ES-I3 (cell line): ENCODE data around the gene ITK.

Source experiments
- H3K36me3 ChIP-seq: 2 replicates; pipeline ENCODE4 v1.6.1; 2013; ENCODE audit warnings: mild to moderate bottlenecking, low read length, control low read depth, moderate library complexity; ENCODE audit not compliant: insufficient read depth
- H3K4me1 ChIP-seq: 2 replicates; pipeline ENCODE4 v1.6.1; 2013; ENCODE audit warnings: mild to moderate bottlenecking, control low read depth, low read length; ENCODE audit not compliant: insufficient read depth
- H3K9ac ChIP-seq: 2 replicates; pipeline ENCODE4 v1.6.1; 2013; ENCODE audit warnings: low read depth, mild to moderate bottlenecking, low read length, moderate library complexity
- H3K9me3 ChIP-seq: 2 replicates; pipeline ENCODE4 v1.6.1; 2013; ENCODE audit warnings: mild to moderate bottlenecking, low read length, moderate library complexity; ENCODE audit not compliant: control insufficient read depth, insufficient read depth

The ITK gene

DNA sequence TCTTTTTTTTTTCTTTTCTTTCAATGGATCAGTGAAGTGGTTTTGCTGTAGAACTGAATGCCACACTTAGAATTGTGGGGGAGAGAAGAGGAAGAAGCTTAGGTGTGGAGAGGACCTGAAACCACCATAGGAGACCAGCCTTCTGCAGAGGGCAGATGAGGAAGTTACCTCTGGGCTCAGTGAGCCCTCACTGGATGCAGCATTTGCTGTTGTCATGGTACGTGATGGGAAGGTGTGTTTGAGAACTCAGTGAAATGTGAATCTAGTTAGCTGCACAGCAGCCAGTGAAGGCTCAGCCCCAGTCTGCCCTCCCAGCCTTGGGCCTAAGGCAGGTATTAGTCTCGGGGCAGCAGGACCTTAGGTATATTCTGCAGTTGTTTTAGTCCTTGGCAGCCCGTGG lies 102.8 kb downstream of the ITK start:
- H3K9ac ChIP-seq, result no peak overlapping the region
- peaks cover 11% of the 10 kb centered on the region; the same call in 1 of the 2 replicates for H3K36me3 ChIP-seq
- H3K9me3 ChIP-seq, result no peaks in the 10 kb centered on the region
- H3K4me1 ChIP-seq, result no peaks in the 10 kb centered on the region

DNA sequence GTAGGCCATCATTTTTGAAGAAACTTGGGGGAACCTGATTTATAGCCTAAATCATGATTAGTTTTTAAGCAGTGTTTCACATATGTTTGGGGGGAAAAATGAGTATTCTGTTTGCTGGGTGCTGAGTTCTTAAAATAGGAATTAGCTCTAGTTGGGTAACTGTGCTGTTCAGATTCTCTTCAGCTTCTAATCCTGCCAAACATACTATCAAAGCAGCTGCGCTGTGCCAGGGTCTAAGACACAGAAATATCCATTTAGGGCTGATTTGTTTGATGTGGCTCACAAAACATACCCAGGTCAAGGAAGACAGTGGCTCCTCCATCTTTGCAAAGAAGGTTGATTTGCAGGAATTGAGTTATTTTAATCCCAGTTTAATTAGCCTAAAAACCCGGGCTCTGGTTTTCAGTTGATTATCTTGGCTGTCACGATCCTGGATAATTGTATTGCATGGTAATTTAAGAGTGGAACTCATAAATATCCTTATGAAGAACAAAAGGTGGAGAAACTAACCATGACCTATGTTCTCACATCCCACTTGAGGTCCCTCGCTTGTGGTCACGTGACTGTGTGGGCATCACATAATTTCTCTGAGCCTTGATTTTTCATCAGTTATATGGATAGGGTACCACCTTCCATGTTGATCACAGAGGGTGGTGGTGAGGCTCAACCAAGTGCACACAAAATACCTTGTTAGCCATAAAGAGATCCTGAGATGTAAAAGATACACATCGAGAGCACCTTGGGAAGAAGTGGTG lies 104.0 kb downstream of the ITK start:
- H3K4me1 ChIP-seq, result no peaks in the 10 kb centered on the region
- peaks cover 11% of the 10 kb centered on the region; the same call in 1 of the 2 replicates for H3K36me3 ChIP-seq
- H3K9me3 ChIP-seq, result no peaks in the 10 kb centered on the region
- no peak overlapping the region for H3K9ac ChIP-seq

DNA sequence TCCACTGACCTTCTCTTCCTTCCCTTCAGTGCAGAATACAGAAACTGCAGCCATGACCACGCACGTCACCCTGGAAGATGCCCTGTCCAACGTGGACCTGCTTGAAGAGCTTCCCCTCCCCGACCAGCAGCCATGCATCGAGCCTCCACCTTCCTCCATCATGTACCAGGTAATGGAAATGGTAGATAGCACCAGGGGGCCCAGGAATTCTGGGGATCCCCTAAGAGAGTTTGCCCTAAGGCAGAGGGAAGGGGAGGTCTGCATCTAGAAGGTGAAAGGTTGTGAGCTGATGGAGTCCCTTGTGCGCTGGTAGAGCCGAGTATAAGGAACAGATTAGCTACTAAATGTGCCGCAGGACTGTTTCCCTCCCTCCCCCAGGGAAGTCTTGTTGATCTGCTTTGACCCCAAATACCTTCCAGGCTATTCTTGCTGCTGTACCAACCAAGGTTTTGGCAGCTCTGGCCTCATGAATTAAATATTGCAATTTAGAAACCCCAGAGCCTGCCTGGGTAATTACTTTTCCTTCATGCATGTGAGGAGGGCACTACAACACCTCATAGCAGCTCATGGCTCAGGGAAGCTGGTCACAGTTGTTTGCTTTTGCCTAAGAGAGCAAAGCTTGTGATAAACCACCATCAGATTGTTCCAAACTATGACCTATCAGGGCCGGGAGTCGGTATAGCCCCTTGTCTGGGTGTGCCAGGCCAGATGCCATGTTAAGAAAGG lies 104.8 kb downstream of the ITK start:
- peaks cover 11% of the 10 kb centered on the region; the same call in 1 of the 2 replicates for H3K36me3 ChIP-seq
- no peaks in the 10 kb centered on the region for H3K9me3 ChIP-seq
- no peaks in the 10 kb centered on the region for H3K4me1 ChIP-seq
- no peak overlapping the region for H3K9ac ChIP-seq

DNA sequence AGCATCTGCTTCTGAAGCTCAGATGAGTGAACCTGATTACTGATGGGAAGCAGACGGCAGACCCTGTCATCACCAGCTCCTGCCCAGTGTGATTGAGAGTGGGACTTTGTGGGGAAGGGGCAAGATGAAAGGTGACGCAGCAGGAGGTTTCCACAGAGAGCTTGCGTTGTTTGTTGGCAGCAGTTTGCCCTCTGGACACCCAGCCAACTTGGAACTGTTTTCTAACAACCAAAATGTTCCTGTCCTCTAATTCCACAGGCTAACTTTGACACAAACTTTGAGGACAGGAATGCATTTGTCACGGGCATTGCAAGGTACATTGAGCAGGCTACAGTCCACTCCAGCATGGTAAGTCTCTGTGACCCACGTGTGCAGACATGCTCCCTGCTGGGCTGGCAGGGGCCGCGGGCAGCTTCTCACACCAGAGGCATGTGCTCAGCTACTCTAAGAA lies 106.1 kb downstream of the ITK start:
- no peaks in the 10 kb centered on the region for H3K4me1 ChIP-seq
- peaks cover 11% of the 10 kb centered on the region; the same call in 1 of the 2 replicates for H3K36me3 ChIP-seq
- no peak overlapping the region for H3K9ac ChIP-seq
- H3K9me3 ChIP-seq, result no peaks in the 10 kb centered on the region

GRCh38 chr5:157288405-157289163 lies 107.9 kb downstream of the ITK start:
- H3K36me3 ChIP-seq, result peaks cover 11% of the 10 kb centered on the region; the same call in 1 of the 2 replicates
- no peaks in the 10 kb centered on the region for H3K9me3 ChIP-seq
- H3K4me1 ChIP-seq, result no peaks in the 10 kb centered on the region
- H3K9ac ChIP-seq, result no peak overlapping the region

- Histone ChIP-seq H3K9me3 (no peaks in the 10 kb centered on the region), H3K36me3 (peaks cover 11% of the 10 kb centered on the region; the same call in 1 of the 2 replicates), H3K4me1 (no peaks in the 10 kb centered on the region), H3K9ac (no peak overlapping the region)
Measured at GRCh38 chr5:157289164-157289819, 108.7 kb downstream of the ITK start.

- no peak overlapping the region for H3K9ac ChIP-seq
Measured at GRCh38 chr5:157290156-157290980, 109.7 kb downstream of the ITK start.

DNA sequence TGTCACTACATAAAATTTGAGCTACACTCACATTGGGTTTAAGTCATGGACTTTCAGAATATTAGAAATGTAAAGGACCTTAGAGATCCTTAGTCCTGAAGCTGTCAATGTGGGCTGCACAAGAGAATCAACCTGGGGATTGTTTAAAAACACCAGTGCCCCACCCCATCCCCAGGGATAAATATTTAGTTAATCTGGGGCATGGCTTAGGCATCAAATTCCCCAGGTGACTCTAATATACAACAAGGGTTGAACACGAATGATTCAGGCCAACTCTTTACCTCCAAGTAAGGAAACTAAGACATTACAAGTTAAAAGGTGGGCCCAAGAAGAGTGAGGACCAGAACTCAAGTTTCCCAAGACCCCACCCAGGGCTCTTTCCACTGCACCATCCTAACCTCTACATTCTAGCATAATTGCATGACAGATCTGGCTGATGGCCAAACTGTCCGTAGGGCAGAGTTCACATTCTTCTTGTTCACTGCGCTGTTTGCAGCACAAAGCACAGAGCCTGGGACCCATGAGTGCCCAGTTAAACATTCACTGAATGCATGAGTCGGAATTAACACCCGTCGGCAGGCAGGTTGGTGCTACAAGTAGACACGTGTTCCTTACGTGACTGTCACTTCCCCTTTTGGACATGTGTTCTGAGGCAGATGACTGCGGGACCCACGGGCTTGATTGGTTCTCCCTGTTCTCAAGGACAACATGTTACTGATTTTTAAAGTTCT lies 110.5 kb downstream of the ITK start:
- Histone ChIP-seq H3K4me1 (no peaks in the 10 kb centered on the region), H3K9me3 (no peaks in the 10 kb centered on the region), H3K36me3 (peaks cover 11% of the 10 kb centered on the region; the same call in 1 of the 2 replicates), H3K9ac (no peak overlapping the region)

More at GRCh38 chr5:157290156-157290980, 109.7 kb downstream of the ITK start:
- H3K4me1 ChIP-seq, result no peaks in the 10 kb centered on the region
- peaks cover 11% of the 10 kb centered on the region; the same call in 1 of the 2 replicates for H3K36me3 ChIP-seq
- no peaks in the 10 kb centered on the region for H3K9me3 ChIP-seq

DNA sequence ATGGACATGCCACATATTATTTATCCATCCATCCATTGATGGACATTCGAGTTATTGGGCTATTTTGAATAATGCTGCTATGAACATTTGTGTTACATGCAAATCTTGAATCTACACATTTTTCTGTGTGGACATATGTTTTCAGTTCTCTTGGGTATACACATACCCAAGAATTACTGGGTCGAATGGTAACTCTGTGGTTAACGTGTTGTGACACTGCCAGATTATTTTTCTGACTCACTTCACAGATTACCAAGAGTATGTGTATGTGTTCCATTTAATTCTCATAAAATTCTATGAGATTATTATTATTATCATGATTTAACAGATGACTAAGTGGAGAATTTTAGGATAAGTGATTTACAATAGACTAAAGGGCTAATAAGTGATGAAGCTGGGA lies 112.0 kb downstream of the ITK start:
- H3K9me3 ChIP-seq, result no peaks in the 10 kb centered on the region
- H3K36me3 ChIP-seq, result peaks cover 3% of the 10 kb centered on the region; the same call in 1 of the 2 replicates
- H3K9ac ChIP-seq, result no peak overlapping the region
- H3K4me1 ChIP-seq, result no peaks in the 10 kb centered on the region

GRCh38 chr5:157294407-157295091 lies 113.9 kb downstream of the ITK start:
- Histone ChIP-seq H3K9ac (no peak overlapping the region), H3K4me1 (no peaks in the 10 kb centered on the region), H3K9me3 (no peaks in the 10 kb centered on the region), H3K36me3 (peaks cover 4% of the 10 kb centered on the region; the same call in 1 of the 2 replicates)

DNA sequence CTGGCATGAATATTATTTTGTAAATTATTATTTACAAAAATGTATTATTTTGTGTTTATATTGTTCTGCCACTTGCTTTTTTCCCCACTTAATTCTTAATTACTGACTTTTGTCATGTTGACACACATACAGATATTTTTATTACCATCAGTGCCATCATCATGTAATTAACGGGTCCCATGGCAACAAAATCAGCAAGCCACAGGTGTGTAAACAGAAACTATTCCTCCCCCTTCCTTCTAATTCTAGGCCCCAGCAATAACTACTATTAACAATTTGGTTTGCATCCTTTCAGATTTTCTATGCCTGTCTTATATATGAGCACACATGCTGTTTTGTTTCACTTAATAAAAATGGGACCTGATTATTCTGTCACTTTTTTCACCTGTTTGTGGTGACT lies 114.6 kb downstream of the ITK start:
- peaks cover 4% of the 10 kb centered on the region; the same call in 1 of the 2 replicates for H3K36me3 ChIP-seq
- no peaks in the 10 kb centered on the region for H3K9me3 ChIP-seq
- H3K9ac ChIP-seq, result no peak overlapping the region
- H3K4me1 ChIP-seq, result no peaks in the 10 kb centered on the region

- Histone ChIP-seq H3K9ac (no peak overlapping the region), H3K9me3 (no peaks in the 10 kb centered on the region), H3K36me3 (peaks cover 10% of the 10 kb centered on the region; the same call in 1 of the 2 replicates), H3K4me1 (no peaks in the 10 kb centered on the region)
Measured at GRCh38 chr5:157300564-157300963, 119.9 kb downstream of the ITK start.
